AG04449 (cell line): ENCODE results near the gene BTBD10.

Experiments used
- CTCF ChIA-PET: fragments of 350-600 bp; formaldehyde crosslinking; extraction: SDS; loops from one replicate; lab custom pipeline; 2021; ENCODE audit warnings: antibody characterized with exemption; lab: Yijun Ruan, JAX
- POLR2A ChIA-PET: fragments of 400-600, 350-600 bp; formaldehyde crosslinking; extraction: SDS; loops from one replicate; lab custom pipeline; 2020; ENCODE audit warnings: antibody characterized with exemption, inconsistent platforms; lab: Yijun Ruan, JAX
- DNase-seq: peaks from one replicate; pipeline ENCODE4 v3.0.0-alpha.2; 2010; ENCODE audit warnings: low read depth, low spot score
- H3K4me3 ChIP-seq: 2 replicates; pipeline ENCODE4 v1.5.1; 2011; ENCODE audit warnings: low read depth, mild to moderate bottlenecking, control low read depth, low read length
- TF ChIP-seq, protein P1 (sequence below): IDR thresholded peaks from one replicate; pipeline ENCODE4 v1.5.1; 2011; ENCODE audit warnings: mild to moderate bottlenecking, moderate library complexity, low read length, control low read depth, inconsistent platforms; ENCODE audit not compliant: insufficient read depth; ENCODE audit errors: missing control alignments

The BTBD10 gene

DNA sequence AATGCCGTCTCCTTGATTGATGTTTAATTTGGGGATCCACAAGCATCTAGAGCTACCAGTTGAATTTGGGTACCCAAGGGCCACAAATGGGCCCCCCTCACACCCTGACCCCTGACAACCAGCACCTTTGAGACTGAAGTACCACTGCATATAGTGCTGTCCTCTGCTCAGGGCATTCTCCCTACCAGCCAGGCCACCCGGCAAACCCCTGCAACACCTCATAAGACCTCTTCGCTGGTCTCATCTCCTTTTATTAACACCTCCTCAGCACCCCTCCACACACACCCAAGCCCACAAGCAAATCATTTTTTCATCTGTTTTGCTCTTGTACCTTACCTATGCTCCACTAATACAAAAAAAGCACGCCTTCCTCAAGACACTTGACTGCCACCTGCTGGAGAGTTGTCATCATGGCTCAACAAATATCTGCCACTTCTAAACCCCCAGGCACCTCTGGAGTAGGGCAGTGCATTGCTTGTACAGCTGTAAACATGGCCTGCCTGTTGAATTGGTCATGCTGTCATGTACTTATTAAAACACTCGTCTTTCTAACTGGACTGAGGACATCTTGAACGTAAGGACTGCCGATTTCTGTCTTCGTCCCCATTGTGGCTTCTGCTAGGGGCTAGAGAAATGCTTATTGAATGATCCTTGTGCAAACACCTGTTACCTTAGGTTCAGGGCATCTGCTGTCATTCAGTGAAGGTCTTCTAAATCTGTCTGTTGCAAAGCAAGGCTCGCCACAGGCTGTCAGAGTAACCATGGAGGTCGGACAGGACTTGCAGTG, 118.9 kb downstream of the BTBD10 start:
- POLR2A ChIA-PET = no interaction called here
- CTCF ChIA-PET = interaction anchor here (0.7 to 6.6 kb wide), 37 partner anchors 9 to 380 kb away, joined by 3 to 313 read pairs (median 5); no protein-coding TSS in a partner anchor

DNA sequence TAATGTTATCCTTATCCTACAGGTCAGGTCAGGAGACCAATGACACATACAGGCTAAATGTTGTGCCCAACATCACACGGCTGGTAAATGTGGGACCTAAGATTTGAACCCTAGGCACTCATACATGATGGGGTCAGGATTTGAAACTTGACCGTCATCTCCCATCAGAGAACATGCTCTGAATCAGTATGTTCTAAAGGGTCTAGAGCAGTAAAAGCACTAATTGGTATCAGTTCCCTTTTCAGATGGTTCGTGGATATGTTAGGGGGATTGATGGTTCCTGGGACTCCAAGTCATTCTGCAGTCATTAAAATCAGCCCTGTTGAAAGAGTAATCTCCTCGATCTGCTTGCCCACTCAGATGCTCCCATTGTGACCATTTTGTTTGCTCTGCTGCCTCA, 120.0 kb downstream of the BTBD10 start:
- ChIA-PET POLR2A (no interaction called here), CTCF (interaction anchor here (0.7 to 6.6 kb wide), 20 partner anchors 8 to 379 kb away, joined by 3 to 313 read pairs (median 8); no protein-coding TSS in a partner anchor)
- TF ChIP-seq, protein P1, sequence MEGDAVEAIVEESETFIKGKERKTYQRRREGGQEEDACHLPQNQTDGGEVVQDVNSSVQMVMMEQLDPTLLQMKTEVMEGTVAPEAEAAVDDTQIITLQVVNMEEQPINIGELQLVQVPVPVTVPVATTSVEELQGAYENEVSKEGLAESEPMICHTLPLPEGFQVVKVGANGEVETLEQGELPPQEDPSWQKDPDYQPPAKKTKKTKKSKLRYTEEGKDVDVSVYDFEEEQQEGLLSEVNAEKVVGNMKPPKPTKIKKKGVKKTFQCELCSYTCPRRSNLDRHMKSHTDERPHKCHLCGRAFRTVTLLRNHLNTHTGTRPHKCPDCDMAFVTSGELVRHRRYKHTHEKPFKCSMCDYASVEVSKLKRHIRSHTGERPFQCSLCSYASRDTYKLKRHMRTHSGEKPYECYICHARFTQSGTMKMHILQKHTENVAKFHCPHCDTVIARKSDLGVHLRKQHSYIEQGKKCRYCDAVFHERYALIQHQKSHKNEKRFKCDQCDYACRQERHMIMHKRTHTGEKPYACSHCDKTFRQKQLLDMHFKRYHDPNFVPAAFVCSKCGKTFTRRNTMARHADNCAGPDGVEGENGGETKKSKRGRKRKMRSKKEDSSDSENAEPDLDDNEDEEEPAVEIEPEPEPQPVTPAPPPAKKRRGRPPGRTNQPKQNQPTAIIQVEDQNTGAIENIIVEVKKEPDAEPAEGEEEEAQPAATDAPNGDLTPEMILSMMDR = no peak
- no peak for DNase-seq
- H3K4me3 ChIP-seq = no peak overlapping the region

More for the DNA sequence above, 118.9 kb downstream of the BTBD10 start:
- TF ChIP-seq, protein P1 = peak; percentile 70
- DNase-seq = no peak
- H3K4me3 ChIP-seq = no peak overlapping the region

DNA sequence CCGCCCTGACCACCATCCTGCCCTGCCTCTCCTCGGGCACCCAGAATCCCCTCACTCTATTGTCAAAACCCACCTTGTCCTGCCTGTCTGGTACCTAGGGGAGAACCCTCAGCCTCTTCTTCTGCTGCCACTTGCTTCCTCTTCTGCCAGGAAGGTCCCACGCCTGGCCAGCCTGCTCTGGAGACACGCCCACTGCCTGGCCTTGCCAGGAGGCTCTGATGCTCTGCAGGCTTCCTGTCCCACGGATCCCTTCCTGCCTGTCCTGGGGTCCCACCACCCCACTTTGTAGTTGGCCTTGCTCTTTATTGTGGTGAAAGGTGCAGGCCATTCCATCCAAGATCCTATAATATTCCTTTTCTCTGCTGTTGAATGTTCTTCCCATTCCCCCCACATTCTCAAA, 122.0 kb downstream of the BTBD10 start:
- POLR2A ChIA-PET = no interaction called here
- CTCF ChIA-PET = interaction anchor here (0.8 to 11.8 kb wide), 4 partner anchors 11 to 140 kb away, joined by 3 to 329 read pairs (median 27); no protein-coding TSS in a partner anchor
- H3K4me3 ChIP-seq = no peak overlapping the region
- TF ChIP-seq, protein P1 = no peak
- DNase-seq = no peak

DNA sequence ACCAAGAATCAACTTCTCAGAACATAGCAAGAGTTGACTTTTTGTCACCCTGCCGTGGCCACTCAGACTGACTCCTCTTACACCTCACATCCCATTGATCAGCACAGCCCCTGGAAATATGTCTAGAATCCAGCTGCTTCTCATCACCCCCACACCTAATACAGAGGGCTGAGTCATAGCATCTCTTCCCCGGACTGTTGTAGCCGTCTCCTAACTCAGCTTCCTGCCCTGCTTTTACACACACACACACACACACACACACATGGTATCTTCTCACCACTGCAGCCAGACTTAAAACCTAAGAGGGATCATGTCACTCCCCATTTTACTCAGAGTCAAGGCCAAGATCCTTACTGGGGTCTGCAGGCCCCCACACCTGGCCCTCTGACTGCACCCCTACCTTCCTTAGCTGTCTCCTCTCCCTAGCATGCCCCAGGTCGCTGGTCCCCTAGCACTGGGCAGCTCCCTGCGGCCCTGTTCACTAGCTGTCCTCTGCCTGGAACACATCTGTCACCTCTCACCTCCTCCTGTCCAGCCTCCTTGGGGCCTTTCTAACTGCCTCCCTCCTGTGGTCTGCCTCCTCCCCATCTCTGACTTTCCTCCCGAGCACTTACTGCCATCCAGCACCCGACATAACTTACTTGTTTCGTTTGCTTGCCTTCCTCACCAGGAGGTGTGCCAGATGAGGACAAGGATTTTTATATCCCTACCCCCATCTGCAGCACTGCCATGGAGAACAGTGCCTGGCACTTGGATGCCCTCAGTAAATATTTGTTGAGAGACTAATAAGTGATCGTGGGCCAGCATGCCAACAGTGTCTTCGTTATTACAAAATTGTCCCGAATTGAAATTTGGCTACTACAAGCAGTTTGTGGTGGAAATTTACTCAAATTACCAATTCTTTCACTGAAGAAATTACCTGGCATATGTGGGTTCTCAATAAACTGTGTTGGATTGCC, 123.5 kb downstream of the BTBD10 start:
- peak; percentile 88 for DNase-seq
- ChIA-PET CTCF (interaction anchor here (0.7 to 11.8 kb wide), 15 partner anchors 10 to 375 kb away, joined by 3 to 329 read pairs (median 5); no protein-coding TSS in a partner anchor), POLR2A (interaction anchor here (0.7 to 2.3 kb wide), 3 partner anchors 124 to 170 kb away, joined by 4 to 20 read pairs (median 7); no protein-coding TSS in a partner anchor)
- TF ChIP-seq, protein P1 = no peak
- no peak overlapping the region for H3K4me3 ChIP-seq

DNA sequence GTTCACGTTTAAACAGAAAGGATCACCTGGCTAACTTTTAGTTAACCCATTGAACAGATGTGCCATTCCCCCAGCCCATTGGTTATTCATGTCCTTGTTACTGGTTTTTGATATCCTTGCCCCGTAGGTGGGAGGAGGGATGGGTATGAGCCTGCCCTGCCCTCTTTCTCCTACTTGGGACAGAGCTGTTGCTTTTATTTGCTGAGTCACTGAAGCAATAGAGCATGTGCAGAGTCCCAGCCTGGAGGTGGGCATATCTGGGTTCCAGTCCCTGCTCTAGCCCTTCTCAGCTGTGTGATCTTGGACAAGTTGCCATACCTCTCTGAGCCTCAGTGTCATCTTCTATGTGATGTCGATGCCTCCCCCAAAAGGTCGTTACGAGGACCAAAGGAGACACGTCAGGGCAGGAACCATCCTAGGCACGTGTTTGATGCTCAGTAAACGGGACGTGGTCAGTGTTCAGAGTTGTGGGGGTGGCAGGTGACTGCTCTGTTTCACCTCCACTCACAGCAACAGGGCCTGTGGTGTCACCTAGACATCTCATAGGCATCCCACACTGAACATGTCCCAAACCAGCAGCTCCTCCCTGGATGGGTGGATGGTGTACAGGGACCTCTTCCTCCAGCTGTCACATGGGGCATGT, 124.5 kb downstream of the BTBD10 start:
- POLR2A ChIA-PET = interaction anchor here (1.8 to 2.3 kb wide), 2 partner anchors 123 to 129 kb away, joined by 7 to 20 read pairs; no protein-coding TSS in a partner anchor
- no peak for DNase-seq
- peak overlapping the region; percentile 36 for H3K4me3 ChIP-seq
- TF ChIP-seq, protein P1 = no peak
- CTCF ChIA-PET = interaction anchor here (0.8 to 11.8 kb wide), 15 partner anchors 7 to 374 kb away, joined by 3 to 329 read pairs (median 5); no protein-coding TSS in a partner anchor
